ENCODE data around the gene CYTH1. TPM values are rescaled to one million over a fixed set of nuclear protein-coding genes. Genes with fewer than 3 reads are reported as not detected.

CYTH1 gene
- total RNA-seq, 1 donor from 2014 or later, result 80.8 TPM

DNA sequence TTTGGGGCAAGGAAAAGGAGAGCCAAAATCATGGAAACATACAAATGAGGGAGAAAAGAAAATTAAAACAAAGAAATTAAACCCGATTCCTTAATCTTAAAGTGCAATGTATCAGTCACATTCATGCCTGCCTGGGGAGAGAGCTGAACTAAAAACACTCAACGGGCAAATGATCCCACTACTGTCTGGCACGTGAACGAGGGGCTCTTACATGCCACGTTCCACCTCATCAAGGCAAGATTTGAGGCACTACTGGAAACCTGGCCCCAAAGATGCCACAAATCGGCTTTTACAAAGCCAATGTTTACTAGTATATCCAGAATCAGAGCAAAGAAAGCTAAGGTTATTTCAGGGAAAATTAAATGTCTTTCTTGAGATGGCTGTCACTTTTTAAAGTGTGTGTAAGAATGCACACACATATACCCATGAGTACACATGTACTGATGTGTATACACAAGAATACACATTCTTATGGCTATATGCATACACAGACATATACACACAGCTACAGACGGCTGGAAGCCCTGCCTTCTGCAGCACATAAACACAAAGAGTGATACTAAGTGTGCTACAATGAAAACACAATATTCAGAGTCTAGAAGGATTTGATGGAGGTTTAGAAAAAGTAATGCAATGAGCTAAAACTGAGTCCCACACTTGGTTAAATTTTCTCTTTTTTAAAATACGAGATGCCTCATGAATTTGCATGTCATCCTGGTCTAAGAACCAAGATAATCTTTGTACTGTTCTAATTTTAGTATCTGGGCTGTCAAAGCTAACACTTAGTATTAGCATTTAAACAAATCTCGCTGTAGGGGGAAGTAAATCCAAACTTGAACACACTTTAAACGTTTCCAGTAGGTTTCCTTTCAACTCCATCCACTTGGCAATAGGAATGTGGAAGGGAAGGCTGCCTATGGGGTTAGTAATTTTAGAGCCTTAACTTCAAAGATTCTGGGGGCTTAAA is 85.8 kb downstream of the CYTH1 start:
- DNase-seq (ENCODE audit: low spot score), result no peak
- H3K4me3 Mint-ChIP-seq (ENCODE audit: unreplicated experiment), result no peak overlapping the region
- no peaks in the 10 kb centered on the region for H3K9me3 Mint-ChIP-seq (ENCODE audit: low read depth)
- peaks cover 36% of the 10 kb centered on the region for H3K4me1 Mint-ChIP-seq (ENCODE audit: low read depth)
- no peaks in the 10 kb centered on the region for H3K27me3 Mint-ChIP-seq (ENCODE audit: low read depth)
- no peak overlapping the region for H3K27ac Mint-ChIP-seq (ENCODE audit: unreplicated experiment)
- H3K36me3 Mint-ChIP-seq (ENCODE audit: low read depth), result peaks cover 51% of the 10 kb centered on the region
- TF ChIP-seq, protein P1, sequence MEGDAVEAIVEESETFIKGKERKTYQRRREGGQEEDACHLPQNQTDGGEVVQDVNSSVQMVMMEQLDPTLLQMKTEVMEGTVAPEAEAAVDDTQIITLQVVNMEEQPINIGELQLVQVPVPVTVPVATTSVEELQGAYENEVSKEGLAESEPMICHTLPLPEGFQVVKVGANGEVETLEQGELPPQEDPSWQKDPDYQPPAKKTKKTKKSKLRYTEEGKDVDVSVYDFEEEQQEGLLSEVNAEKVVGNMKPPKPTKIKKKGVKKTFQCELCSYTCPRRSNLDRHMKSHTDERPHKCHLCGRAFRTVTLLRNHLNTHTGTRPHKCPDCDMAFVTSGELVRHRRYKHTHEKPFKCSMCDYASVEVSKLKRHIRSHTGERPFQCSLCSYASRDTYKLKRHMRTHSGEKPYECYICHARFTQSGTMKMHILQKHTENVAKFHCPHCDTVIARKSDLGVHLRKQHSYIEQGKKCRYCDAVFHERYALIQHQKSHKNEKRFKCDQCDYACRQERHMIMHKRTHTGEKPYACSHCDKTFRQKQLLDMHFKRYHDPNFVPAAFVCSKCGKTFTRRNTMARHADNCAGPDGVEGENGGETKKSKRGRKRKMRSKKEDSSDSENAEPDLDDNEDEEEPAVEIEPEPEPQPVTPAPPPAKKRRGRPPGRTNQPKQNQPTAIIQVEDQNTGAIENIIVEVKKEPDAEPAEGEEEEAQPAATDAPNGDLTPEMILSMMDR (IDR thresholded peaks at IDR 0.05), result no peak

DNA sequence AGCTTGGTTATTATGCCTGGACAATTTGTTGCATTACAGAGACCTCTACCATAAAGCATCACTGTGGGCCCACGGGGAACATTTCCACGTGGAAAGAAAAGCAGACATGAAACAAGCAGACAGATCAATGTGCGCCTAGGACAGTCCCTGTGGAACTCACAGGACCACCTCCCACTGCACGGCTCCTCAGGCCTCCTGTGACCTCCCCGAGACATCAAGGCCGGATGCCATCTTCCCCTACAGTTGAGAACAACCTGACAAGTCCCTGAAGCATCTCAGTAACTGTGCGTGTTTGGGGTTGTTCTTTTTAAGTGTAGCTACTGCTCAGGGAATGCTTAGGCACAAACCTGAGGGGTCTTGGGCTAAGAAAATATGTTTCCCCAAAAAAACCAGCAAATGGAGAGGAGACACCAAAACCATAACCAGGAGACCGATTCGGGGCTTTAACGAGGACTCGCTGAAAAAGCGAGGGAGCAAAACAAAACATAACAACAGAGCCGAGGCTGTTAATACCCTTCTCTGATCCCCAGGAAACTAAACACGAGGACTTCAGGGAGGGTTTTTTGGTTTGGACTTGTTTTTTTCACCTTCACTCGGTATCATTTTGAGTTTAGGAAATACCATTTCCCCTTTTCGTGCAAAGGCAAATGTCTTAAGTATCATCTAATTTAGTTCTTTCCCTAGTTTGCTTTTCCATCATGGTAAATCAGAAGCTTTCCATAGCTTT is 87.1 kb downstream of the CYTH1 start:
- peak overlapping the region; percentile 13 for H3K27ac Mint-ChIP-seq (ENCODE audit: unreplicated experiment)
- H3K36me3 Mint-ChIP-seq (ENCODE audit: low read depth), result peaks cover 48% of the 10 kb centered on the region
- H3K27me3 Mint-ChIP-seq (ENCODE audit: low read depth), result no peaks in the 10 kb centered on the region
- TF ChIP-seq, protein P1 (IDR thresholded peaks at IDR 0.05), result no peak
- H3K4me1 Mint-ChIP-seq (ENCODE audit: low read depth), result peaks cover 36% of the 10 kb centered on the region
- H3K4me3 Mint-ChIP-seq (ENCODE audit: unreplicated experiment), result no peak overlapping the region
- H3K9me3 Mint-ChIP-seq (ENCODE audit: low read depth), result no peaks in the 10 kb centered on the region
- no peak for DNase-seq (ENCODE audit: low spot score)

GRCh38 chr17:78693346-78694083 is 88.6 kb downstream of the CYTH1 start:
- TF ChIP-seq, protein P1 (IDR thresholded peaks at IDR 0.05), result no peak
- no peak overlapping the region for H3K4me3 Mint-ChIP-seq (ENCODE audit: unreplicated experiment)
- peaks cover 34% of the 10 kb centered on the region for H3K4me1 Mint-ChIP-seq (ENCODE audit: low read depth)
- no peaks in the 10 kb centered on the region for H3K9me3 Mint-ChIP-seq (ENCODE audit: low read depth)
- no peaks in the 10 kb centered on the region for H3K27me3 Mint-ChIP-seq (ENCODE audit: low read depth)
- DNase-seq (ENCODE audit: low spot score), result no peak
- H3K36me3 Mint-ChIP-seq (ENCODE audit: low read depth), result peaks cover 55% of the 10 kb centered on the region
- H3K27ac Mint-ChIP-seq (ENCODE audit: unreplicated experiment), result no peak overlapping the region

- DNase-seq (ENCODE audit: low spot score), result no peak
- Mint-ChIP-seq H3K27ac (ENCODE audit: unreplicated experiment) (no peak overlapping the region), H3K9me3 (ENCODE audit: low read depth) (no peaks in the 10 kb centered on the region), H3K27me3 (ENCODE audit: low read depth) (no peaks in the 10 kb centered on the region), H3K4me3 (ENCODE audit: unreplicated experiment) (no peak overlapping the region), H3K36me3 (ENCODE audit: low read depth) (peaks cover 54% of the 10 kb centered on the region), H3K4me1 (ENCODE audit: low read depth) (peaks cover 25% of the 10 kb centered on the region)
- TF ChIP-seq, protein P1 (IDR thresholded peaks at IDR 0.05), result no peak
Observed at GRCh38 chr17:78692460-78693010, 89.5 kb downstream of the CYTH1 start.
